ENCODE data around the gene PACRGL. TPM values are rescaled to one million over a fixed set of nuclear protein-coding genes. Genes with fewer than 3 reads are reported as not detected.

PACRGL gene
- total and polyA plus RNA-seq, 2 donors (not counting 1 experiment from before 2014, with no cell fraction given) = 22.1 to 23.3 TPM

DNA sequence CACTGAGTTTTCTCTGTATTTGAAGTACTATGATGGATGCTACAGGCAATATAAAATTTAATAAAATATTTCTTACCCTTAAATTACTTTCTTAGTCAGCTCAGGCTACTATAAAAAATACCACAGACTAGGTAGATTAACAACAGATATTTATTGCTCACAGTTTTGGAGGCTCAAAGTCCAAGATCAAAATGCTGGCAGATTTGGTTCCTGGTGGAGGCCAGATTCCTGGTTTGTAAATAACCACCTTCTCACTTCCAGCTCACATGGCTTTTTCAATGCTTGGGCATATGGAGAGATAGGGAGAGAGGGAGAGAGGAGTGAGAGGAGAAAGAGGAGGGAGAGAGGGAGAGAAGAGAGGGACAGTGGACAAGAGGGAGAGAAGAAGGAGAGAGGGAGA, 24.5 kb upstream of the PACRGL start:
- no peak for TF ChIP-seq EZH2 (IDR thresholded peaks at IDR 0.05; ENCODE audit: low read length, missing control alignments)
- TF ChIP-seq, protein P1, sequence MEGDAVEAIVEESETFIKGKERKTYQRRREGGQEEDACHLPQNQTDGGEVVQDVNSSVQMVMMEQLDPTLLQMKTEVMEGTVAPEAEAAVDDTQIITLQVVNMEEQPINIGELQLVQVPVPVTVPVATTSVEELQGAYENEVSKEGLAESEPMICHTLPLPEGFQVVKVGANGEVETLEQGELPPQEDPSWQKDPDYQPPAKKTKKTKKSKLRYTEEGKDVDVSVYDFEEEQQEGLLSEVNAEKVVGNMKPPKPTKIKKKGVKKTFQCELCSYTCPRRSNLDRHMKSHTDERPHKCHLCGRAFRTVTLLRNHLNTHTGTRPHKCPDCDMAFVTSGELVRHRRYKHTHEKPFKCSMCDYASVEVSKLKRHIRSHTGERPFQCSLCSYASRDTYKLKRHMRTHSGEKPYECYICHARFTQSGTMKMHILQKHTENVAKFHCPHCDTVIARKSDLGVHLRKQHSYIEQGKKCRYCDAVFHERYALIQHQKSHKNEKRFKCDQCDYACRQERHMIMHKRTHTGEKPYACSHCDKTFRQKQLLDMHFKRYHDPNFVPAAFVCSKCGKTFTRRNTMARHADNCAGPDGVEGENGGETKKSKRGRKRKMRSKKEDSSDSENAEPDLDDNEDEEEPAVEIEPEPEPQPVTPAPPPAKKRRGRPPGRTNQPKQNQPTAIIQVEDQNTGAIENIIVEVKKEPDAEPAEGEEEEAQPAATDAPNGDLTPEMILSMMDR (conservative IDR thresholded peaks at IDR 0.05 in 1 of 2, IDR thresholded peaks at IDR 0.05 in 1 of 2; ENCODE audit: low read depth in 1 of 2, low read length in 2 of 2) = no peak
- no peak overlapping the region for H3K4me2 ChIP-seq (ENCODE audit: extremely low read depth, insufficient read depth, low read length)
- no peaks in the 10 kb centered on the region for H3K27me3 ChIP-seq (ENCODE audit: control insufficient read depth, insufficient read depth, low read length)
- no peak overlapping the region for H2AFZ ChIP-seq (ENCODE audit: low read length)
- no peak overlapping the region for H3K27ac ChIP-seq (ENCODE audit: insufficient read depth, low read length)
- no peaks in the 10 kb centered on the region for H3K4me1 ChIP-seq (ENCODE audit: control insufficient read depth, extremely low read depth, insufficient read depth, low read length)
- H3K79me2 ChIP-seq (ENCODE audit: control insufficient read depth, insufficient read depth, low read length) = no peaks in the 10 kb centered on the region
- H3K36me3 ChIP-seq (ENCODE audit: control insufficient read depth, insufficient read depth, low read length) = no peaks in the 10 kb centered on the region
- DNase-seq (ENCODE audit: low read depth in 2 of 2) = no peak
- no peaks in the 10 kb centered on the region for H3K9me3 ChIP-seq (ENCODE audit: control insufficient read depth, insufficient read depth, low read depth, low read length)
- H4K20me1 ChIP-seq (ENCODE audit: control insufficient read depth, extremely low read depth, insufficient read depth, low read length) = no peaks in the 10 kb centered on the region
- H3K4me3 ChIP-seq (replicated peaks in 1 of 4; ENCODE audit: control extremely low read depth in 1 of 4, insufficient read depth in 1 of 4, low read depth in 3 of 4, low read length in 4 of 4) = no peak overlapping the region
- H3K9ac ChIP-seq (ENCODE audit: insufficient read depth, low read length) = no peak overlapping the region

DNA sequence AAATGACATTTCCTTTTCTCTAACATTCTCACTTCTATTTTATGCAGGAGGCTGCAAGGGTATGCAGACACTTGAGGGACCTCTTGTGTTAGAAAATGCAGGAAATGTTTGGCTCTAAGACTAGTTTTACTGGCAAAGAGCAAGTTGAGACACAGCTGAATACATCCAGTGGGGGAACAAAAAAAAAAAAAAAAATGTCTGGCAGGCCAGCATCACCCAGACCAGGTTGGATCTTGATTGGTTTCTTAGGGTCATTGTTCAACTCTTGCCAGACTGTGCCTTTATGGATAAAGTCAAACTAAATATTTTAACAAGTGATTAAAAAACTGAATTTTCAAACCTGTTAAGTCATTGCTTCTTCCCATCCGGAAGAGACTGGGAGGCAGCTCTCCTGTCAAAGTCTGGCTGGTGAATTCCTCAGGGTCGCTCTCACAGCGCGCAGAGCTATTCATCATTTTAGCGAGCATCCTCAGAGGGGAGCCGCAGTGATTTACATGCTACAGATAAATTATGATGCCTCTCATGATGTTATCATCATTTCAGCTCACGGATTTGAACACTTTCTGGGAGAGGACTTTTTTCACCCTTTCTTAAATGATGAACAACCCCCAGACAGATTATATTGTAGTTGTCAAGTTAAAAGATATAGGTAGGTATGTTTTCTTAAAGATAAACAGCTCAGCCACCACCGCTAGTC, 23.6 kb upstream of the PACRGL start:
- DNase-seq (ENCODE audit: low read depth in 2 of 2) = no peak
- no peak for TF ChIP-seq EZH2 (IDR thresholded peaks at IDR 0.05; ENCODE audit: low read length, missing control alignments)
- TF ChIP-seq, protein P1 (conservative IDR thresholded peaks at IDR 0.05 in 1 of 2, IDR thresholded peaks at IDR 0.05 in 1 of 2; ENCODE audit: low read depth in 1 of 2, low read length in 2 of 2) = no peak
- Histone ChIP-seq H3K79me2 (ENCODE audit: control insufficient read depth, insufficient read depth, low read length) (no peaks in the 10 kb centered on the region), H3K9ac (ENCODE audit: insufficient read depth, low read length) (no peak overlapping the region), H3K9me3 (ENCODE audit: control insufficient read depth, insufficient read depth, low read depth, low read length) (no peaks in the 10 kb centered on the region), H3K36me3 (ENCODE audit: control insufficient read depth, insufficient read depth, low read length) (no peaks in the 10 kb centered on the region), H3K4me1 (ENCODE audit: control insufficient read depth, extremely low read depth, insufficient read depth, low read length) (no peaks in the 10 kb centered on the region), H4K20me1 (ENCODE audit: control insufficient read depth, extremely low read depth, insufficient read depth, low read length) (no peaks in the 10 kb centered on the region), H3K4me3 (replicated peaks in 1 of 4; ENCODE audit: control extremely low read depth in 1 of 4, insufficient read depth in 1 of 4, low read depth in 3 of 4, low read length in 4 of 4) (no peak overlapping the region), H3K27ac (ENCODE audit: insufficient read depth, low read length) (no peak overlapping the region), H2AFZ (ENCODE audit: low read length) (no peak overlapping the region), H3K27me3 (ENCODE audit: control insufficient read depth, insufficient read depth, low read length) (no peaks in the 10 kb centered on the region), H3K4me2 (ENCODE audit: extremely low read depth, insufficient read depth, low read length) (no peak overlapping the region)

DNA sequence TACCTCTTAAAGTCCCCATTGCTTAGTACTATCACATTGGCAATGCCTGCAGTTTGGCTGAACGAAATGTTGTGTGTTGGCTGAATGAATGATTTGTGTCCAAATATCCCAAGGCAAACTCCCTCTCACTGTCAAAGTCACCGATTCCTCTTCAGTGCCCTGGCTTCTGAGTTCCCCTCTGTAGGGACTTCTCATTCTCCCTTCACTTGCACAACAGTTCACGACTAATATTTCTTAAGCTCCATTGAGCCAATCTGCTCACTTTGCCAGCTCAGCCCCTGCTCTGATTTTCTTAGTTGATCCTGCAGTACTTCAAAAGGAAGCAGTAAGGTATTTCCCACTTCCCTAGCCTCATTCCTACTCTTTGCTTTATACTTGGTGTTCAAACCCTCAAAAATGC, 21.9 kb upstream of the PACRGL start:
- no peak overlapping the region for H3K27ac ChIP-seq (ENCODE audit: insufficient read depth, low read length)
- no peak for DNase-seq (ENCODE audit: low read depth in 2 of 2)
- no peak overlapping the region for H2AFZ ChIP-seq (ENCODE audit: low read length)
- no peaks in the 10 kb centered on the region for H3K36me3 ChIP-seq (ENCODE audit: control insufficient read depth, insufficient read depth, low read length)
- no peaks in the 10 kb centered on the region for H3K9me3 ChIP-seq (ENCODE audit: control insufficient read depth, insufficient read depth, low read depth, low read length)
- TF ChIP-seq EZH2 (IDR thresholded peaks at IDR 0.05; ENCODE audit: low read length, missing control alignments) = no peak
- TF ChIP-seq, protein P1 (conservative IDR thresholded peaks at IDR 0.05 in 1 of 2, IDR thresholded peaks at IDR 0.05 in 1 of 2; ENCODE audit: low read depth in 1 of 2, low read length in 2 of 2) = no peak
- H3K4me3 ChIP-seq (replicated peaks in 1 of 4; ENCODE audit: control extremely low read depth in 1 of 4, insufficient read depth in 1 of 4, low read depth in 3 of 4, low read length in 4 of 4) = no peak overlapping the region
- H3K4me2 ChIP-seq (ENCODE audit: extremely low read depth, insufficient read depth, low read length) = no peak overlapping the region
- H3K79me2 ChIP-seq (ENCODE audit: control insufficient read depth, insufficient read depth, low read length) = no peaks in the 10 kb centered on the region
- H3K9ac ChIP-seq (ENCODE audit: insufficient read depth, low read length) = no peak overlapping the region
- H4K20me1 ChIP-seq (ENCODE audit: control insufficient read depth, extremely low read depth, insufficient read depth, low read length) = no peaks in the 10 kb centered on the region
- no peaks in the 10 kb centered on the region for H3K4me1 ChIP-seq (ENCODE audit: control insufficient read depth, extremely low read depth, insufficient read depth, low read length)
- no peaks in the 10 kb centered on the region for H3K27me3 ChIP-seq (ENCODE audit: control insufficient read depth, insufficient read depth, low read length)
